HG03280 (cell line): ENCODE results near the gene NACC1.

Source experiments
- ATAC-seq: cut with Tn5 transposase; IDR thresholded peaks from one replicate; pipeline ENCODE4 v1.9.1; 2021; ENCODE audit warnings: mild to moderate bottlenecking, moderate library complexity; ENCODE audit not compliant: unreplicated experiment

NACC1 gene

DNA sequence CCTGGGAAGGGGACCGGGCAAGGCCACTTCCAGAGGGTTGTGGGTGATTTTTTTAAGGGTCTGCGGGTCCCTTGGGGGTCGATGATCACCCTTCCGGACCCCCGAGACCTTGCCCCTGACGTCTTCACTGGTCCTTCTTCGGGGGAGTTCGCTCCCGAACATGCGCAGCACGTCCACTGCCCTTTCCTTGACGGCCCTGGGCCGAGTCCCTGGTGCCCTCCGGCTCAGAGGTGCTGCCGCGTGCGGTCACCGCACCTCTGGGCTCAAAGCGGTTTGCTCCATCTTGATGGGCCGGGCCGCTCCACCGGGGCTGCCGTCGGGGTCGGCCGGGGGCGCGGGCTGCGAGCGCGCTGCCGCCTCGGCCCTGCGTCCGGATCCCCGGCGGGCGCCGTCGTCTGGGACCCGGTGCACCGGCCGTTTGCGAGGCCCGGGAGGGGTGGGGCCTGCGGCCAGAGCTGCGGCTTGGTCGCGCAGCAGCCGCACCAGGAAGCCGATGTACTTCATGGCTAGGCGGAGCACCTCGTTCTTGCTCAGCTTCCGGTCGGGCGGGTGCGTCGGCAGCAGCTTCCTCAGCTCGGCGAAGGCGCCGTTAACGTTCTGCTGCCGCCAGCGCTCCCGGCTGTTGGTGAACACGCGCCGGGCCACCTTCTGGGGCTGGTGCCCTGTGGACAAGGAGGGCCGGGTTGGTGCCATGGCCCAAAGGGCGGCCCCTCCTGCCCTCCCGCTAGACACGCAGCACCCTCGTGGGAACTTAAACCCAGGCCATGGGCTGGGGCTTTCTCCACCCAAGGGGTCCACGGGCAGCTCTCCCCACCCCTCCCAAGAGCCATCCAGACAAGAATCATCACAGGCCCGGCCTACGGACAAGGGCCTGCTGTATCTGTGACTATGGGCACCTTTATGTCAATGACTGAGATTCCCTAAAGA lies 18.7 kb upstream of the NACC1 start:
- no peak for ATAC-seq

DNA sequence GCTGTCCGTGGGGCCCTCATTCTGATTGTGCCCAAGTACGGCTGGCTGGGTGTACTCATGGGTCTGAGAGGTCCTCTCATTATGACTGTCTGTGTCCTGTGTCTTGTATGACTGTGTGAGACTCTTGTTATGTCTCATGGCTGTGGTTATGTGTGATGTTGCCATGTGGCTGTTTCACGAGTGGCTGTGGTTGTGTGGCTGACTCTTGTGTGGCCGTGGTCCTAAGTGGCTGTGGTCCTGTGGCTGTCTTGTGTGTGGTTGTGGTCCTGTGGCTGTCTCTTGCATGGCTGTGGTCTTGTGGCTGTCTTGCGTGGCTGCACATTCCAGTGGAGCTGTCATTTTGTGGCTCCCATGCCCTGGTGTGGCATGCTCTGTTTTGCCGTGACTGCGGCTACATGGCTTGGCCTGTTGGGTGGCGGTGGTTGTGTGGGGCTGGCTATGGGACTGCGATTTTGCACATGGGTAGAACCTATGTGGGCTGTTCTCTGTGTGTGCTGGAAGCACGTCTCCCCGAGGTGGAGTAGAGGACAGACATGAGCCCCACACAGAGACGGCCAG lies 18.0 kb upstream of the NACC1 start:
- no peak for ATAC-seq

GRCh38 chr19:13100841-13101589 lies 17.0 kb upstream of the NACC1 start:
- ATAC-seq, result no peak

GRCh38 chr19:13101590-13102415 lies 16.3 kb upstream of the NACC1 start:
- ATAC-seq, result no peak

- ATAC-seq, result no peak
These were observed 15.7 kb upstream of the NACC1 start for GRCh38 chr19:13102416-13102665.

- no peak for ATAC-seq
These were observed 15.1 kb upstream of the NACC1 start, which contains the start of gene LYL1 for GRCh38 chr19:13102666-13103580. LYL1 (minus strand) TSS chr19:13102858; CDS start chr19:13101171, 1,687 bp downstream.

GRCh38 chr19:13103581-13104359 lies 14.3 kb upstream of the NACC1 start:
- no peak for ATAC-seq

GRCh38 chr19:13104360-13104847 lies 13.7 kb upstream of the NACC1 start:
- ATAC-seq, result peak; percentile 38

DNA sequence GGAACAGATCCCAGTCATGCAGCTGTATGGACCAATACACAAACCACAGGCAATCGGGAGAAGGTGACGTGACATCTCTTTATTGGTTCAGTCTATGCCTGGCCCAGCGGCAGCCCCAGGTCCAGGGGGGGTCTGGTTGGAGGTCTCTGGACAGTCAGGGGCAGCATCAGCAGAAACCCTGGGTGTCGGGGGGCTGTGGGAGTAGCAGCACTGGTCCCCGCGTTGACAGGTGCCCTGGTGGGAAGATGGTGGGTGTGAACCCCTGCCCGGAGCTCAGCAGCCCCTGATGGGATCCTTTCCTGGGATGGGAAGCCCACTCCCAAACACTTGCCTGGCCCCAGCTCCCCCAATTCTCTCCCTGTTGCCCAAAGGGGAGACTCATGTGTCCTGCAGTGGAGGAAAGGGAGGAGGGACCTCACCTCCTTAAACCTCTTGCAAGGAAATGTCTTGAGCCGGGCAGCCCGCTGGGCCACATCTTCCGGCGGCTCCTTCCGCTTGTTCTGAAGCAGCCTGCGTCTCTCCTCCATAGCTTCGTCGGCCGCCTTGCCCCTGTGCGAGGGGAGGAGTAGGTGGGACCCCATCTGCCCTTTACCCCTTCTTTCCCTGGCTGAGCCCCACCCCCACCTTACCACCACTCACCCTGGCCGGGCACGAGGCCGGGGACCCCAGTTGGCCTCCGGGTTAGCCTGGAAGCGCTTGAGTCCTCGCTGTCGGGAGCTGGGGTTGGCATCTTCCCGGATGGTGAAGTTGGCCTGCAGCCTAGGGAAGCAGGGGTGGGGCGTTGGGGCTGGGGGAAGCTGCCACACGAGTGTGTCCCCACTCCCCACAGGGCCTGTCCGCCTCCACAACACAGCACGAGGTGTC lies 13.0 kb upstream of the NACC1 start:
- no peak for ATAC-seq

DNA sequence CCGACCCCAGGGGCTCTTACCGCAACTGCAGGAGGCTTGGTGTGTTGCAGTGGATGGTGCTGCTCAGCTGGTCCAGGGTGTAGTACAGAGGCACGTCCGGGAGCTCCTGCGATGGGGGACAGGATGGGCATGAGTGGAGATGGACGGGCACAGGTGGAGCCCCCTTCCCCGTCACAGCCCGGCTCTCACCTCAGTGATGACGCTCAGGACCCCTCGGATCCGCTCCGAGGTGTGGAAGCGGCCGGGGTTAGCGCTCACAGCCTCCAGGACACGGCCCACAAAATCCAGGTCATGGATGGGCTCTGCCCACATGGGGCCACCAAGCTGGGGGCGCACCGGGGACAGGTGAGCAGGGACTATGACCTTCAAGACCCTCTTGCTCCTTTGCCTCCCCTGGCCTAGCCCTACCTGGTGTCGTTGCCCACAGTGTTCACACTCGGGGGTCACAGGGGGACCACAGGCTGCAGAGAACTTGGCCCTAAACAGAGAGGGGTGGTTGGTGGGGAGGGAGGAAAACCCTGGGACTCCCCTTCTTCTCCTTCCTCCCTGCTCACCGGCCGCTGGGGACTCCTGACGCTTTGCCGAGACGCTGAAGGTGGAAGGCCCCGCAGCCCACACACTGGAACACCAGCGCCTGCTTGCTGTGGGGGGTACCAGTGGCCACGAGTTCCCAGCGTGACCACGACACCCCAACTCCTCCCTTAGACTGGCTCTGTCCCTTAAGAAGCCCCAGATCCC lies 8.5 kb upstream of the NACC1 start:
- ATAC-seq, result no peak

GRCh38 chr19:13110099-13110610 lies 7.9 kb upstream of the NACC1 start:
- no peak for ATAC-seq

GRCh38 chr19:13112555-13112954 lies 5.5 kb upstream of the NACC1 start:
- no peak for ATAC-seq

DNA sequence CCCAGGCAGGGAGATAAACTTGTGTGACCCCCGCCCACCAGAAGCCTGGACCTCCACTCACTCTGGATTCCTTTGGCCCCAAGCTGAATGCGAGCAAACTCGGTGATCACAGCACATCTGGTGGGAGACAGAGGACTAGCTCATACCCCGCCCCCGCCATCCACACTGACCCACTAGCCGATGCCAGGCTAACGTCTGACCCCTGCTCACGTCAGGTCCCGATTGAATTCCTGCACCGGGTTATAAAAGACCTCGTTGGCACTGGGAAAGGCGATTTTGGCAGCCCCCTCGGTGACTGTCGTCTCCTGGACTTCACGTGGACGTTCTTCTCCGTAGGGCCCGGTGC lies 2.2 kb upstream of the NACC1 start:
- ATAC-seq, result no peak

GRCh38 chr19:13116282-13117175 lies 1.5 kb upstream of the NACC1 start, which contains the start of gene TRMT1:
TRMT1 (minus strand) TSS chr19:13116740; CDS start chr19:13116399, 341 bp downstream.
- ATAC-seq, result peak; percentile 53

DNA sequence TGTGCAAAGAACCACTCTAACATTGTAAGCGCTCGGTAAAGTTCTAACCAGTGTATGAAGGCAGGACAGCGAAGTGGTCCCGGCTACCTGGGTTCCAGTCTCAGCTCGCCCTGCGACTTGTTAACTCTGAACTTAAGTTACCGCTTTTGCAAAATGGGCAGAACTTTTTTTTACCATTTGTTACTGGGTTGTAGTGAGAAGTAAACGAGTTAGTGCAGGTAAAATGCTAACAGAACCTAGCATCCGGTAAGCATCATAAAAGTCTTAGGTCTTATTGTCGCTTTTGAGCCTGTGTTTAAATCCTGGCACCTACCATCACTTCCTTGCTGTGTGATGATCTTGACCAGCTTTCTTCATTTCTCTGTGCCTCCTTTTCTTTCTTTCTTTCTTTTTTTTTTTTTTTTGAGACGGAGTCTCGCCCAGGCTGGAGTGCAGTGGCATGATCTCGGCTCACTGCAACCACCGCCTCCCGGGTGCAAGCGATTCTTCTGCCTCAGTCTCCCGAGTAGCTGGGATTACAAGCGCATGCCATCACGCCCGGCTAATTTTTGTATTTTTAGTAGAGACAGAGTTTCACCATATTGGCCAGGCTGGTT lies 790 bp upstream of the NACC1 start:
- no peak for ATAC-seq
